ENCODE data around the gene METTL16. TPM values are rescaled to one million over a fixed set of nuclear protein-coding genes. Genes with fewer than 3 reads are reported as not detected.

Gene METTL16
- total and polyA plus RNA-seq, 12 donors = 9.9 to 31.9 (median 26.5) TPM

GRCh38 chr17:2462481-2462880, 49.2 kb downstream of the METTL16 start:
- 89 to 92% methylated on average over 8 of the region's 8 CpGs for WGBS, 2 donors
- TF ChIP-seq, protein P1, sequence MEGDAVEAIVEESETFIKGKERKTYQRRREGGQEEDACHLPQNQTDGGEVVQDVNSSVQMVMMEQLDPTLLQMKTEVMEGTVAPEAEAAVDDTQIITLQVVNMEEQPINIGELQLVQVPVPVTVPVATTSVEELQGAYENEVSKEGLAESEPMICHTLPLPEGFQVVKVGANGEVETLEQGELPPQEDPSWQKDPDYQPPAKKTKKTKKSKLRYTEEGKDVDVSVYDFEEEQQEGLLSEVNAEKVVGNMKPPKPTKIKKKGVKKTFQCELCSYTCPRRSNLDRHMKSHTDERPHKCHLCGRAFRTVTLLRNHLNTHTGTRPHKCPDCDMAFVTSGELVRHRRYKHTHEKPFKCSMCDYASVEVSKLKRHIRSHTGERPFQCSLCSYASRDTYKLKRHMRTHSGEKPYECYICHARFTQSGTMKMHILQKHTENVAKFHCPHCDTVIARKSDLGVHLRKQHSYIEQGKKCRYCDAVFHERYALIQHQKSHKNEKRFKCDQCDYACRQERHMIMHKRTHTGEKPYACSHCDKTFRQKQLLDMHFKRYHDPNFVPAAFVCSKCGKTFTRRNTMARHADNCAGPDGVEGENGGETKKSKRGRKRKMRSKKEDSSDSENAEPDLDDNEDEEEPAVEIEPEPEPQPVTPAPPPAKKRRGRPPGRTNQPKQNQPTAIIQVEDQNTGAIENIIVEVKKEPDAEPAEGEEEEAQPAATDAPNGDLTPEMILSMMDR (IDR thresholded peaks at IDR 0.05) = no peak
- H3K9me3 ChIP-seq = no peaks in the 10 kb centered on the region
- H3K4me1 ChIP-seq = no peaks in the 10 kb centered on the region
- no peak for DNase-seq
- no peak overlapping the region for H3K27ac ChIP-seq
- ATAC-seq = no peak
- intact Hi-C loops (cut with DNase I) = no loop called here
- no peak overlapping the region for H3K4me3 ChIP-seq
- peaks cover 0 to 99% (median 27%) of the 10 kb centered on the region in 9 donors for H3K36me3 ChIP-seq
- H3K27me3 ChIP-seq = no peaks in the 10 kb centered on the region

DNA sequence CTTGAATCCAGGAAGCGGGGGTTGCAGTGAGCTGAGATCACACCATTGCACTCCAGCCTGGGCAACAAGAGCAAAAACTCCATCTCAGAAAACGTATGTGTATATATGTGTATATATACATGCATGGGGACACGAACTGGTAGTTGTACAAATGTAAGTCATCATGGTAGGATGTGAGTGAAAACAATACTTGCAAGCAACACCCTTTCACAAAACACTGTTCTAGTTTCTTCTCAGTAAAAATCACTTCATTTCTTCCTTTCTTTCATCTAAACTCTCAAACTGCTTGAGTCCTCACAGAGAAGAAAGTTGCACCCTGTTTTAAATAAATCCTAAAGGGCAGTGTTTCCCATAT, 51.8 kb downstream of the METTL16 start:
- ATAC-seq (no peak), DNase-seq (no peak)
- Histone ChIP-seq H3K9me3 (no peaks in the 10 kb centered on the region), H3K4me1 (no peaks in the 10 kb centered on the region), H3K36me3 (peaks cover 0 to 96% (median 26%) of the 10 kb centered on the region in 9 donors), H3K27me3 (no peaks in the 10 kb centered on the region), H3K27ac (no peak overlapping the region), H3K4me3 (no peak overlapping the region)
- intact Hi-C loops (cut with DNase I) = no loop called here
- TF ChIP-seq, protein P1 (IDR thresholded peaks at IDR 0.05) = no peak
- 85 to 91% methylated on average over 3 of the region's 3 CpGs for WGBS, 2 donors

- Histone ChIP-seq H3K27me3 (no peaks in the 10 kb centered on the region), H3K36me3 (peaks cover 0 to 87% (median 13%) of the 10 kb centered on the region in 9 donors), H3K4me1 (no peaks in the 10 kb centered on the region), H3K9me3 (no peaks in the 10 kb centered on the region), H3K27ac (no peak overlapping the region), H3K4me3 (no peak overlapping the region)
- TF ChIP-seq, protein P1 (IDR thresholded peaks at IDR 0.05) = no peak
- no peak for DNase-seq
- no peak for ATAC-seq
- 96 to 99% methylated on average over 4 of the region's 4 CpGs for WGBS, 2 donors
- intact Hi-C loops (cut with DNase I) = no loop called here
Observed at GRCh38 chr17:2457913-2458312, 53.8 kb downstream of the METTL16 start.

GRCh38 chr17:2456475-2456874, 55.2 kb downstream of the METTL16 start:
- Histone ChIP-seq H3K36me3 (peaks cover 0 to 77% (median 8%) of the 10 kb centered on the region in 9 donors), H3K27me3 (no peaks in the 10 kb centered on the region), H3K27ac (no peak overlapping the region), H3K4me1 (peaks cover 0 to 4% (median 0%) of the 10 kb centered on the region in 9 donors), H3K9me3 (no peaks in the 10 kb centered on the region), H3K4me3 (no peak overlapping the region)
- 91 to 95% methylated on average over 3 of the region's 3 CpGs for WGBS, 2 donors
- intact Hi-C loops (cut with DNase I) = no loop called here
- ATAC-seq (no peak), DNase-seq (no peak)
- TF ChIP-seq, protein P1 (IDR thresholded peaks at IDR 0.05) = no peak

Data from heart right ventricle (tissue), 16 donors.